DMS114 treated with DMSO at 0.1 percent for 48 hours (cell line): ENCODE data around the gene NAB1.

Experiments
- DNase-seq: peaks from one replicate; lab custom pipeline; 2025; ENCODE audit not compliant: unreplicated experiment; lab: John Stamatoyannopoulos, UW

The NAB1 gene

DNA sequence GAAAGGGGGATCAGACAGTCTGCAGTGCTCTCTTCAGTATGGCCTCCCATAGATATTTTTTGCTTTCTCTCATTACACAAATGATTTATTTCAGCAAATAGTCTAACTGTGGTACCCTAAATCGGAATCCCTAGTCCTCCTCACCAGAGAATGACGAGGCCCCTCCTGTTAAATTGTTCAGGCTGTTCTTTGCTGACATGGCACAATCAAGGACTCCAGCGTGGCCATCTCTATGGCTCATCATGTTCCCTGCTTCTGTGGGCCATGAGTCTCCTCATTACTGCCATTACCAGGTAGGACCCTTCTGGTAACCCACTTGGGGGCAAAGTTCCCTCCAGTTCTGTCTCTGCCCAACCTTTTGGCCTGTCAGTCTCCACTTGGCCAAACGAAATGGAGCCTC, 62.2 kb downstream of the NAB1 start:
- DNase-seq: no peak

GRCh38 chr2:190713471-190713870, 64.6 kb downstream of the NAB1 start:
- DNase-seq: no peak

DNA sequence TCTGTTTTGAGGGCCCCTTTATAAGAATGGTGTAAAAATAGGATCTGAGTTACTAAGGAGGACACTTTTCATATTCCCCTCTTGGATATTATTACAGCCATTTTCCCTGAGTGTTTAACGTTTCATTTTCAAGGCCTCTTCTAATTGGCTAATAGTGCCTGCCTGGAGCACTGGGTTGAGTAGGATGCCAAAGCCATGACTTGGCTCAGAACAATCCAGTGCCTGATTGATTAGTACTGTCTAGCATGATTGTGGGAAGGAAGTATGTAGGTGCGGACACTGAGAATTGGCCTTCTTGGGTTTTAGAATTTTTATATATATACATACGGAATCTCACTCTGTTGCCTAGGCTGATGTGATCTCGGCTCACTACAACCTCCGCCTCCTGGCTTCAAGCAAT, 66.1 kb downstream of the NAB1 start:
- no peak for DNase-seq

DNA sequence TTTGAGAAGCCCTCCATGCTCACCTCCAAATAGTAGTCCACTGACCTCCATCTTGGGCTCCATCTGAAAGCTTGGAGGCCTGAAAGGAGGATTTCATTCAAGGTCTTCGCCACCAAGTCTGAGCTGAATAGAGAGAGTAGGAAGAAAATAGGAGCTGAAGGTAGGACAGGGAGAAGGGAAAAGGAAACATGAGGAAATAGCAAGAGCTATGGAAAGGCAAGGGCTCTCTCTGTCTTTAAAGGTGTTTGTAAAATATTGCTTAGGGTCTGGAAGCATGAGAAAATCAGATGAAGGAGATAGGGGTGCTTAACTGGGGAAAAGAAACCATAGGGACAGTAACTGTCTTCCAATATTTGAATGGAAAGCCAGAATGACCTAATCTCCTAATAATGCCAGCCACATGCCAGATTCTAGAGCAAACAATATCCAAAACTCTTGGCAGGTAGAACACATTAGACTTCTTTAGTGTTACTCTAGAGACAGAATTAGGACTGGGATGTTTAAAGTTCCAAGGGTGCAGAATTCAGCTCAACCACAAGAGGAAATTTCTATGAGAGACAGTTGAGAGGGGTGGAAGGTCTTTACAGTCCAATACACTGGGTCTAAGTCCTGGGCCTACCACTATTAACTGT, 67.4 kb downstream of the NAB1 start:
- no peak for DNase-seq

DNA sequence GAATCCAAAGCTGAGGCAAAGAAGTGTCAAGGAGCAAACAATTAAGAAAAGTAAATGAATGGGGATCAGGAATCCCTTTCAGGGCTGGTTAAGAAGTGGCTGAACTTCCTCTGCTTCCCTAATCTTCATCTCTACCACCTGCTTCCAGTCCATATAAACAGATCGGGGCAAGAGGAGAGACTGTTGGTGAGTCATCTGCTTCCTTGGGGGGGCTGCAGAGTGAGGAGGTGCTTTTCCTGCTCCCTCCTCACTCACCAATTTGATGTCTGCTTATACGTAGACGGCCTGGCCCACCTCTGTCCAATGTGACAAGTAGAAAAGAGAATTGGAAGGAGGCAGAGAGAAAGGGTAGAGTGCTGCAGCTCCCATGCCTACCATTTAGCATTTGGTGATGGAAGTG, 68.4 kb downstream of the NAB1 start:
- no peak for DNase-seq

GRCh38 chr2:190717764-190718651, 69.1 kb downstream of the NAB1 start:
- no peak for DNase-seq

GRCh38 chr2:190718652-190719526, 70.0 kb downstream of the NAB1 start:
- no peak for DNase-seq

- no peak for DNase-seq
Measured at GRCh38 chr2:190720276-190720675, 71.4 kb downstream of the NAB1 start.

DNA sequence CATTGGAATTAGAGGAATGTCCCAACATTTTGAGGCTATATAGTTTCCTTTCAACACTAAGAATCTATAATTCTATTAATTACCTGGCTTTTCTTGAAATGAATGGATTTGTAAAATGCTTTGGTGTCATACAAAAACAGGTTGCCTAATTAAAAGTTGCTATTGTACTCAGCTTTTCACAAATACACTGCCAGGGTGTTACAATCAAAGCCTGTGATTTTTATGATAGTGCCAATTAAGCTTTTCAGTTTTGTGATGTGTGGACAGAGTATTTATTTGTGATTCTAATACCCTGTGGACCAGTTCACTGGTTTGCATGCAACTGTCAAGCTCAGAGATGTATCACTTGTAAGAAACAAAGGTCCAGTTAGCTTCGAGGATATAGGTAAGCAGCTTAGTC, 71.8 kb downstream of the NAB1 start:
- no peak for DNase-seq

DNA sequence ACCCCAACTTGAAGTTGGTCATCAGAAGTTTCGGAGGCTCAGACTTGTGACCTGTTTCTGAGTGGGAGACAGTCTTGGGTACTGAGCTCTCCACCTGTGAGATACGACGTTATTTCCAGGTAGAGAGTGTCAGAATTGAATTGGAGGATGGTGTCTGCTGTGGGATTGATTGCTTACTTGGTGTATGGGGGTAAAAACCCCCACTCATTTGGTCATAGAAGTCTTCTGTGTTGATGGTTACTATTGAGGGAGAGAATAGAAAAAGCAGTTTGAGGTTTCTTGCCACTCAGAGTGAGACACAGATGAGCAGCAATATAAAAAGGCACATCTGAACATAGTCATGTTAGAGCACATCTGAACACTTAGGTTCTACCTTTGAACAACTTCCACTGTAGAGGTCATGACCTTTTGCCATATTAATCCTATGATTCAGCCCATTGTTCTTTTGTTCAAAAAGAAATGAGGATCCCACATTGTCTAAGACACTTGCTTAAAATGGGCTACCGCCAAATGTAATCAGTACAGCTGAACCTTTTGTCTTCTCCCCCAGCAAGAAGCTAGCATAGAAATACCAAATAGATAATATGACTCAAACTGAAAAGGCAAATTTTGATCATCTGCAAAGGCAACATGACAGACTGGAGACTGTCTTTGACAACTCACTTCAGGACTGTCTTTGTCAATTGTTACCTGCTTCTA, 73.3 kb downstream of the NAB1 start:
- no peak for DNase-seq

GRCh38 chr2:190722835-190723234, 74.0 kb downstream of the NAB1 start:
- no peak for DNase-seq

DNA sequence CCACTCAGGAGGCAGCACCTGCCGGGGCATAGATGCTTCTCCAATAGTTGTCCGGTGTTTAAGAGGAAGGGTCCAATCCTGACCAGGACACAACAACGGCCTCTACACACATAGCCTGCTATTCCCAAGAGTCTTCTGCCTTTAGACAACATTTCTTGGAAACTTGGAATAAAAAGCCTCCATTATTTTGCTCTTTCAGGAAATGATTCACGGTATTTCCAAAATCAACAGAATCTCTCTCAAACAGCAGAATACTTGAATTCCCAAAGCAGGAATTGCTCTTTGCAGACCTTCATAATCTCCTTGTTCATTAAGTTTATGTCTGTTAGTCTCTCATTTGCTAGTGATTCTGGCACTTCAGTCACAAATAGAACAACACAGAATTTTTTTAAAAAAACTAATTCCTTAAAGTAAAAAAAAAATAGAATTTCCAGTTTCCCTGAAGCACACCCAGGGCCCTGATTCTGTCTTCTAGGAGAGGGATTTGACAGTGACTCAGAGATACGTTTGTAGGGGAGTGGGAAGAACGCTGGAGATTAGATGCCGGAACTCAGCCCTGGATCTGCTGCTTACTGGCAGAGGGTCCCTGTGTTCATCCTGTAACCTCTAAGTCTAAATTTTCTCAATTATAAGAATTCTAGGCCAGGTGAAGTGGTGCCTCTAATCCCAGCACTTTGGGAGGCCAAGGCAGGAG, 74.7 kb downstream of the NAB1 start:
- no peak for DNase-seq

GRCh38 chr2:190726255-190726654, 77.4 kb downstream of the NAB1 start:
- DNase-seq: no peak

DNA sequence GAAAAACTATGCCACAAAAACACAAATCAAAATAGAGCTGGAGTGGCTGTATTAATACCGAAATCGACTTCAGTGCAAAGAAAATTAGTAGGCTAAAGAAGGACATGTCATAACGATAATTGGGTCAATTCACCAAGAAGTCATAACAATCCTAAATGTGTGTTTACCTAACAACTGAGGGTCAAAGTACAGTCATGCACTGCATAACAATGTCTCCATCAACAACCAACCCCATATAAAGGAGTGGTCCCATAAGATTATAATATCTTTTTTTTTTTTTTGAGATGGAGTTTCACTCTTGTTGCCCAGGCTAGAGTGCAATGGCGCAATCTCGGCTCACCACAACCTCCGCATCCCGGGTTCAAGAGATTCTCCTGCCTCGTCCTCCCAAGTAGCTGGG, 87.5 kb downstream of the NAB1 start:
- no peak for DNase-seq

DNA sequence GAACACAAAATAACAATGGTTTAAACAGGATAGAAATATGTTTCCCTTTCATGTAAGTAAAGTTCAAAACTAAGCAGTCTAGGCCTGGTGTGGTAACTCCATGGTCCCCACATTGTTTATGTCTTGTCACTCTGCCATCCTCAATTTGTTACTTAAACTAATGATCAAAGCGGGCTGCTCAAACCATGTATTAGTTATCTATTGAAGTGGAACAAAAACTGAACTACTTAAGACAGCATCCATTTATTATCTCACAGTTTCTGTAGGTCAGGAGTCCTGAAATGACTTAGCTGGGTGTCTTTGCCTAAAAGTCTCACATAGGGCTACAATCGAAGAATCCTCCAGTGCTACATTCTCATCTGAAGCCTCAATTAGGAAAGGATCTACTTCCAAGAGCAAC, 91.6 kb downstream of the NAB1 start:
- DNase-seq: no peak
